GM12891 (cell line): ENCODE results near the gene KDM3A.

Experiments
- POLR2A ChIP-seq: IDR thresholded peaks from 2 replicates; pipeline ENCODE4 v1.6.1; 2011; ENCODE audit warnings: low read depth, low read length, control low read depth
- POLR2AphosphoS5 ChIP-seq: IDR thresholded peaks from 2 replicates; pipeline ENCODE4 v1.6.1; 2011; ENCODE audit warnings: low read depth, low read length, control low read depth
- TAF1 ChIP-seq: IDR thresholded peaks from 2 replicates; pipeline ENCODE4 v1.6.1; 2011; ENCODE audit warnings: low read depth, low read length, control low read depth

- no peak for TF ChIP-seq POLR2AphosphoS5
- no peak for TF ChIP-seq POLR2A
- TF ChIP-seq TAF1: no peak
Measured at GRCh38 chr2:86433137-86433536, 8.0 kb upstream of the KDM3A start.
